Right ventricle myocardium inferior (tissue), 1 donor: ENCODE measurements around the gene RFFL. TPM values are rescaled to one million over a fixed set of nuclear protein-coding genes. Genes with fewer than 3 reads are reported as not detected.
A peak's percentile ranks its signal among the peaks of the same experiment; 100 is the strongest.
"Not testable (repeated sequence)": the region's sequence is repeated elsewhere in the genome, so short reads cannot be mapped to it uniquely, and the experiment has no call there.

Source experiments
- ATAC-seq: fragments of 200-7000 bp; cut with Tn5 transposase; one replicate; pipeline ENCODE4 v1.9.1; 2020; ENCODE audit warnings: mild to moderate bottlenecking, moderate library complexity
- DNase-seq: peaks from one replicate; pipeline ENCODE4 v3.0.0; 2021; ENCODE audit errors: missing footprints
- intact Hi-C: fragments of 100-400 bp; cut with DNase I; formaldehyde crosslinking; loops from one replicate; pipeline ENCODE4 v1.11.0; 2022
- total RNA-seq: library from RNA; stranded (reverse); fragmentation: NEBNext Ultra II Directional; extraction: Animal tissue kit (Norgen Biotek cat#: 25700); gene quantifications from one replicate; pipeline ENCODE4 v1.2.1, GENCODE V29; 2021
- donor health status: DM: no; HTN: yes; CAD: no; lungs with severe emphysema.

The RFFL gene
- total RNA-seq, 1 donor from 2014 or later = 11.2 TPM

- intact Hi-C loops = loop anchor here (2.0 kb wide), 2 partner anchors 19 to 41 kb away; partner anchors contain the start of gene RFFL
- no peak for ATAC-seq
- DNase-seq = no peak
Measured at GRCh38 chr17:35021520-35022380, 41.8 kb downstream of the RFFL start.

DNA sequence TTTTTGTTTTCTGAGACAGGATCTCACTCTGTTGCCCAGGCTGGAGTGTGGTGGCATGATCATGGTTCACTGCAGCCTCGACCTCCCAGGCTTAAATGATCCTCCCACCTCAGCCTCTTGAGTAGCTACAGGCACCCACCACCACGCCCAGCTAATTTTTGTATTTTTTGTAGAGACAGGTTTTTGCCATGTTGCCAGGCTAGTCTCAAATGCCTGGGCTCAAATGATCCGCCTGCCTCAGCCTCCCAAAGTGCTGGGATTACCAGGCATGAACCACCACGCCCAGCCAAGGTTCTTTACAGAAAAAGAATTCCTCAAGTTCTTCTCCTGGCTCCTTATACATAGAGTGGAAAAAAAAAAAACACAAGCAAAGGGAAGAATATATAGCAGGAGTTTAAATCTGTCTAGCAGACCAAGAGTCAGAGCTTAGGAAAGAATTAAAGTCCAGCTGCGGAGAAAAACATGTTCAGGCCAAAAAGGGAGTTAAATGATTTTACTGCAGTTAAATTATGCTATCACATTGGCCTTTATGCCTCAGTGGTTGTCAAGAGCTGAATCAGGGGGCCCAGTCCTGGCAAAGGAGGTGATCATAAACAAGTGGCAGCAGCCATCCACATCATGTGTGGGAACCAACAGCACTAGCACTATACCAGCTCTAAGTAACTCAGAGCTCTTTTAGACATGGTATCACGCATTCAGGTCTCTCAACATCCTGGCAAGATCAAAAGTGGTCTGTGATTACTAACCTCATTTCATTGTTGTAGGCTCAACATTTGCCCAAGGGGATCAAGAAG is 43.9 kb downstream of the RFFL start:
- ATAC-seq = no peak
- intact Hi-C loops = no loop called here

GRCh38 chr17:35018814-35019213 is 44.7 kb downstream of the RFFL start:
- DNase-seq = no peak
- ATAC-seq = no peak
- intact Hi-C loops = no loop called here

More for the DNA sequence above, 43.9 kb downstream of the RFFL start:
- DNase-seq = no peak

DNA sequence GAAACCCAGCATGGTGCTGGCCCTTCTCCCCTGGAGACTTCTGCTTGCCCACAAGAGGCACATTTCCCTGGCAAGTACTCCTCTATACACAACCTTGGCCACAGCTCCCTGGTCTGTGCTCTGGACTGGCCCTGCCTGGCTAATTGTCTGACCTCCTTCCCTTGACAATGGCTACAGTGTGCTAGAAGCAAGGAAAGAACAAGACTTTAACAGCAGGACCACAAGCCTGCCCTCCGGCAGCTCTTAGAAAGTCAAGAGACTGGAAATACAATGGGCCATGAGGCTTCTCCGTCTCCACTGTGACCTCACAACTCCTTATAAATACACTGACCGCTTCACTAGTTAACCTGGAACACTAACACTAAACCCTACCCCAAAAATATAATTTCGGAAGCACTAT is 46.5 kb downstream of the RFFL start:
- ATAC-seq = no peak
- DNase-seq = no peak
- intact Hi-C loops = no loop called here

DNA sequence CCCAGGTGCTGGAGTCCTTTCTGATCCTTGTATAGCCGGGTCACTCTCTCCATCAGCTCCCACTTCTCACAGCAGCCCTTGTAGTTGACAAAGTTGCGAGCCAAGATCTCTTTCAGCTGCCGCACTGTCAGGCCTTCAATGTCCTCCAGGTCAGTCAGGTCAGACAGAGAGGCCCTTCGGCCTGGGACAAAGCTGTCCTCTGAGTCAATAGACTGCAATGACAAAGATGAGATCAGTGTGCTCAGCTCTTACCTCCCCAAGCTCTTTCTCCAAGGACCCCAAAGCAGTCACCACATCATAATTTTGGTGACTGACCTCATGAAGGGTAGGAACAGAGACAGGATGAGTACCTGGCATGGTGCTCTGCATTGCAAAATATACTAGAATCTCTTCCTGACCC is 47.1 kb downstream of the RFFL start:
- DNase-seq (no peak), ATAC-seq (no peak)
- intact Hi-C loops = no loop called here

DNA sequence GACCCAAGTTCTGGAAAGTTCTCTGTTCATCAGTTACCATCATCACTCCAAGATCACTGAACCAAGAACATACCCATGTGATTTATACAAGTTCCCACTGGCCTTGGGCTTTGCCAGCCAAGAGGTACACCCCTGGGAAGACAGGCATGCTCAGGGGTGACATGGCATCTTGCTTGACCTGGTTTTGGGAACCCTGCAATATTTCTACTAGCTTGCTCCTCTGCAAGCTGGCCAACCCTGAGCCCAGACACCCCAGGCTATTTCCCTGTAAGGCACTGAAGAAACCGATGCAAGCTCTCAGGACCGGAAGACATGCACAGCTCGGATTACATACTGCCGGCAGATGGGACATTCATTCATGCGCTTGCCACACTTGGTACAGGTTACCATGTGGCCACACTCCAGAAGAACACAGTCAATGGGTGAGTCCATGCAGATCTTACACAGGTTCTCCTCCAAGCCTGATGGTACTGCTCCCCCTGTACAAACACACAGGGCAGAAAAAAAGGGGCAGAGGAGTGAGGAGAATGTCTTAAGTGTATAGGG is 51.8 kb downstream of the RFFL start:
- ATAC-seq = no peak

GRCh38 chr17:35010093-35010492 is 53.4 kb downstream of the RFFL start:
- intact Hi-C loops = no loop called here
- ATAC-seq (no peak), DNase-seq (no peak)

More for the DNA sequence above, 51.8 kb downstream of the RFFL start:
- intact Hi-C loops = no loop called here
- no peak for DNase-seq

DNA sequence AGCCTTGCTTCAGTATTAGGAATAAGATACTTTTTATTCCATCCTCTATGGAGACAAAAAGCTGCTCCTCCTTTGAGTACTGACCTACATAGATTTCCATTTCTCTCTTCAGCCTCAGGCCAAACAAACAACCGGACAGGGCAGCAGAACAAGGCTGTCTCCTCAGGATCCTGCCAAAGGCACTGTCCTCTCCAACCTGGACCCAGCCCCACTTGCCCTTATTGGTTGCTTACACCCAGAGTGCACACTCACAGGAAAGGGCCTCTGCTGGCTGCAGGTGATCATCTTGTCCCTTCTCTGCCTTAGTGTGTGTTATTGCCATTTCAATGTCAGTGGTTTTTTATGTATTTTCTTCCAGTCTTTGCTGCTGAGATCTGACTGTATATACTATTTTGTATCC is 56.5 kb downstream of the RFFL start:
- no peak for DNase-seq
- intact Hi-C loops = no loop called here
- no peak for ATAC-seq

DNA sequence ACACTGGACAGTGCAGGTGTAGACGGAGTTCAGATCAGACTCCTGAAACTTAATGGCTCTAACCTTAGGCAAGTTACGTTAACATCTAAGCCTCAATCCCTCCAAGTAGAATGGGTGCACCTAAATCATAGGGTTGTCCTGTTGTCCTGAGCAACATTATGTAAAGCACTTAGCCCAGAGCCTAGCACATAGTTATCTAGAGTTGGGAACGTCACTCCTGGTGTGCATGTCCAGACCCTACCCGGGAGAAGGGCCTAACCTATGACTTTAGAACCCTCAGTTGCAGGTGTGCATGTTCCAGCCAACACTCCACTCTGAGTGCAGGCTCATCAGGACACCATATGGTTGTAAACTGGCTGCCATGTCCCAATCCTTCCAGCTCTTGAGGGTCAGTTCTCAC is 57.2 kb downstream of the RFFL start:
- intact Hi-C loops = no loop called here
- no peak for ATAC-seq

GRCh38 chr17:35003778-35004177 is 59.7 kb downstream of the RFFL start:
- intact Hi-C loops = loop anchor here (2.0 kb wide), 1 partner anchor 19 kb away; no protein-coding TSS in a partner anchor
- no peak for ATAC-seq
- DNase-seq = no peak

More for the DNA sequence above, 57.2 kb downstream of the RFFL start:
- no peak for DNase-seq

DNA sequence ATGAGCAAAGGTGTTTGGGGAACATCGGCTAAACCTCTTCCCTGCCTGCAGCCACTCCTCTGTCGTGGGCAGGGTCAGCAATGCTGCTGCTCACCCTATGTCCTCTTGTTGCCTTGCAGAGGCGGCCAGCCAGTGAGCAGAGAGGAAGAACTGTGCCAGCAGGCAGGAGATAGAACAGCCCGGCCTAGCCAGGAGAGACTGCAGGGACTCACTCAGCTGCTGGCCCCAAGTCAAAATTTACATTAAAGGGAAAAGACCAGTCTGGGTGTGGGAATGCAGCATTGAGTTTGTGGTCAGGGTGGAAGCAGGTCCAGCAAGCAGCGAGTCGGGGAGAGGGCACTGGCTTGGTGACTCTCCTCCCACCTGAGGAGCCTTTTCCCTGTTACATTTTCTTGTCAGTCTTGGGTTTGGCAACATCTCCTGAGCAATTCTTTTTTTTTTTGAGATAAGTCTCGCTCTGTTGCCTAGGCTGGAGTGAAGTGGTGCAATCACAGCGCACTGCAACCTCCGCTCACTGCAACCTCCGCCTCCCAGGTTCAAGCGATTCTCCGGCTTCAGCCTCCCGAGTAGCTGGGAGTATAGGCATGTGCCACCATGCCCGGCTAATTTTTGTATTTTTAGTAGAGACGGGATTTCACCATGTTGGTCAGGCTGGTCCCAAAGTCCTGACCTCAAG is 60.5 kb downstream of the RFFL start:
- peak; percentile 81 for DNase-seq
- ATAC-seq = peak; percentile 87
- intact Hi-C loops = loop anchor here (2.0 kb wide), 1 partner anchor 20 kb away; no protein-coding TSS in a partner anchor

- DNase-seq (no peak), ATAC-seq (no peak)
- intact Hi-C loops = no loop called here
Measured at GRCh38 chr17:35001549-35001948, 62.0 kb downstream of the RFFL start.

- intact Hi-C loops, DNase-seq, ATAC-seq: not testable (repeated sequence)
Measured at GRCh38 chr17:35000965-35001364, 62.5 kb downstream of the RFFL start.

DNA sequence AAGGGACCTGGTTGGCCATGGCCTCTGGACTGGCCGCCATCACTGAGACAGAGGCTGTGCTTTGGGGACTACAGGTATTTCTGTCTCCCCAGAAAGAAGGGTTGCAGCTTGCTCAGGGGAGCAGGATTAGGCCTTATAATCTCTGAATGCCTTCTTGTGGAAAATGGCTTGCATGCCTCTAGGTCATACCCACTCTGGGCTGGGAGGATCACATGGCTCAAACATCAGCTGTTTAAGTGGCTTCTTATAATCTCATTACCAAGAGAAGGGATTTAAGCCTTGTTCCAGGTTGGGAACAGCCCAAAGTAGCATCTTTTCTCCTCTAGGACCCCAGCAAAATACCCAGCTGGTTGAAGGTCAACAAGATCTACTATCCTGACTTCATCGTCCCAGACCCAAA is 64.1 kb downstream of the RFFL start:
- no peak for DNase-seq

GRCh38 chr17:34998205-34998604 is 65.3 kb downstream of the RFFL start:
- DNase-seq (peak; percentile 89), ATAC-seq (peak; percentile 83)
- intact Hi-C loops = loop anchor here (1.0 kb wide), 2 partner anchors 65 to 91 kb away; partner anchors contain the start of gene RFFL

More for the DNA sequence above, 64.1 kb downstream of the RFFL start:
- intact Hi-C loops = no loop called here
- ATAC-seq = no peak

GRCh38 chr17:34997355-34997862 is 66.1 kb downstream of the RFFL start:
- intact Hi-C loops = loop anchor here (1.0 kb wide), 1 partner anchor 122 kb away; the partner anchor contains the start of gene RAD51D
- ATAC-seq = peak; percentile 71

DNA sequence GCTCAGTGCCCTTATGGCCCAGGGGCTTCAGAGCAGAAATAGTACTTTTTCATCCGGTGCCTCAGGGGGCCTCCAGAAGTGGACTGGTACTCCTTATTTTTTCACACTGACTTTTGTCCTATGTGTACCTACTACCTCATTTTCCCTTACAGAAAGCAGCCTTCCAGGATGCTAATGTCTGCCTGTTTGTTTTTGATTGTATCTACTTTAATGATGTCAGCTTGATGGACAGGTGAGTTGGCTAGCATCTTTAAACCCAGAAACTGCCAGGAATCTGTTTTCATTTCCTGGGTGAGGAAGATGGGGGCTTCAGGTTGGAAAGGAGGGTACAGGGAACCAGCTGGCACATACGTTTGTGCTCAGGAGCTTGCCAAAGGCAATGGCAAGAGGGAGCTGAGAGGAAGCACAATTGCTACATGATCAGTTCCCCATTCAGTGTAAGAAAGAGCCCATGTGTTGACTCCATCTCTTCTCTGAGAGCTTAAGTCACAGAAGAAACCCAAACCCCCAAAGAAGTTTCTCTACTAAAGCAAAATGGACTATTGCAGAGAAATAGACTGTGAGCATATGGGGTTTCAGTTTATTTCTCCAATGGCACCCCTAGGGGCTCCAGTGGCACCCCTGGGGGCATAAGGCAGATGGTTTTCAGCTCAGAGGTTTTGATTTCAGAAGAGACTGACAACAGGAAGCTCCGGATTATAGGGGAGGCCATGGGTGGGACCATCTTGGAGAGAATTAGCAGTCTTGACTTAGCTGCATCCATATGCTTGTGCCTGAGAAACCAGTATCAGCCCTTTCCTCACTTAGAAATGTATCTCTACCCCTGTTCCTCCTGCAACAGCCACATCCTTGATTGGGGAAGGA is 66.9 kb downstream of the RFFL start:
- no peak for ATAC-seq
- no peak for DNase-seq
- intact Hi-C loops = loop anchor here (1.0 kb wide), 1 partner anchor 123 kb away; the partner anchor contains the start of gene RAD51D

More at GRCh38 chr17:34997355-34997862, 66.1 kb downstream of the RFFL start:
- DNase-seq = no peak
